ENCODE results near the gene SPDEF.

DNA sequence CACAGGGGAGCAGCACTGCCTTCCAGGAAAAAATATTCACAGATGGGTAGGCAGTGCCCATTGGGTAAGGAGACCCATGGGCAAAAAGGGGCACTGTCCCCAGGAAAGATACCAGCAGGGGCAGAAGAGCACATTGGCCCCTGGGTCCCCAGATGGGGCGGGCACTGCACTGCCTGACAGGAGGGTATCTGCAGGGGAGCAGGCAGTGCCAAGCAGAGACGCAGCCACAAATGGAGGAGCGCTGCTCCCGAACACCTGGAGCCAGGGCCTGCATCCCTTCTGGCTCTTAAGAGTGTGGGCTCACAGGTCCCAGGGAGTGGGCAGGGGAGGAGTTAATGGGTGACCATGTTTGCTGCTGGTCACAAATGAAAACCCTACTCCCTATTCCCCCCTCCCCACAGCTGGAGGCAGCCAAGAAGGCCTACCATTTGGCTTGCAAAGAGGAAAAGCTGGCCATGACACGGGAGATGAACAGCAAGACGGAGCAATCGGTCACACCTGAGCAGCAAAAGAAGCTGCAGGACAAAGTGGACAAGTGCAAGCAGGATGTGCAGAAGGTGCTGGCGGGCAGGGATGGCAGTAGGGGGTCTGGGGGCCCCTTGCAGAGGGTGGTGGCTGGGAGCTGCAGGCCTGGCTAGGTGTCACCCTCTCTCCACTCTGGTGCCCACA lies 27.0 kb downstream of the SPDEF start:
- TF ChIP-seq GLI4 (tag by site-specific recombination; IDR thresholded peaks at IDR 0.05): no peak
- TF ChIP-seq, protein P1, sequence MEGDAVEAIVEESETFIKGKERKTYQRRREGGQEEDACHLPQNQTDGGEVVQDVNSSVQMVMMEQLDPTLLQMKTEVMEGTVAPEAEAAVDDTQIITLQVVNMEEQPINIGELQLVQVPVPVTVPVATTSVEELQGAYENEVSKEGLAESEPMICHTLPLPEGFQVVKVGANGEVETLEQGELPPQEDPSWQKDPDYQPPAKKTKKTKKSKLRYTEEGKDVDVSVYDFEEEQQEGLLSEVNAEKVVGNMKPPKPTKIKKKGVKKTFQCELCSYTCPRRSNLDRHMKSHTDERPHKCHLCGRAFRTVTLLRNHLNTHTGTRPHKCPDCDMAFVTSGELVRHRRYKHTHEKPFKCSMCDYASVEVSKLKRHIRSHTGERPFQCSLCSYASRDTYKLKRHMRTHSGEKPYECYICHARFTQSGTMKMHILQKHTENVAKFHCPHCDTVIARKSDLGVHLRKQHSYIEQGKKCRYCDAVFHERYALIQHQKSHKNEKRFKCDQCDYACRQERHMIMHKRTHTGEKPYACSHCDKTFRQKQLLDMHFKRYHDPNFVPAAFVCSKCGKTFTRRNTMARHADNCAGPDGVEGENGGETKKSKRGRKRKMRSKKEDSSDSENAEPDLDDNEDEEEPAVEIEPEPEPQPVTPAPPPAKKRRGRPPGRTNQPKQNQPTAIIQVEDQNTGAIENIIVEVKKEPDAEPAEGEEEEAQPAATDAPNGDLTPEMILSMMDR (tag by site-specific recombination; IDR thresholded peaks at IDR 0.05): no peak
- no peak for TF ChIP-seq ZNF664 (tag by site-specific recombination; IDR thresholded peaks at IDR 0.05)
- TF ChIP-seq, protein P2, sequence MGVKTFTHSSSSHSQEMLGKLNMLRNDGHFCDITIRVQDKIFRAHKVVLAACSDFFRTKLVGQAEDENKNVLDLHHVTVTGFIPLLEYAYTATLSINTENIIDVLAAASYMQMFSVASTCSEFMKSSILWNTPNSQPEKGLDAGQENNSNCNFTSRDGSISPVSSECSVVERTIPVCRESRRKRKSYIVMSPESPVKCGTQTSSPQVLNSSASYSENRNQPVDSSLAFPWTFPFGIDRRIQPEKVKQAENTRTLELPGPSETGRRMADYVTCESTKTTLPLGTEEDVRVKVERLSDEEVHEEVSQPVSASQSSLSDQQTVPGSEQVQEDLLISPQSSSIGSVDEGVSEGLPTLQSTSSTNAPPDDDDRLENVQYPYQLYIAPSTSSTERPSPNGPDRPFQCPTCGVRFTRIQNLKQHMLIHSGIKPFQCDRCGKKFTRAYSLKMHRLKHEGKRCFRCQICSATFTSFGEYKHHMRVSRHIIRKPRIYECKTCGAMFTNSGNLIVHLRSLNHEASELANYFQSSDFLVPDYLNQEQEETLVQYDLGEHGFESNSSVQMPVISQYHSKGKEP (tag by site-specific recombination; IDR thresholded peaks at IDR 0.05): no peak
- no peak for TF ChIP-seq ZNF274 (IDR thresholded peaks at IDR 0.05; ENCODE audit: low read length)
- TF ChIP-seq ZNF274 (tag by site-specific recombination; IDR thresholded peaks at IDR 0.05; ENCODE audit: borderline replicate concordance): no peak
- TF ChIP-seq TSHZ1 (tag by site-specific recombination; IDR thresholded peaks at IDR 0.05; ENCODE audit: borderline replicate concordance): no peak
- no peak for TF ChIP-seq ZNF121 (tag by site-specific recombination; IDR thresholded peaks at IDR 0.05)
- TF ChIP-seq ZNF138 (tag by site-specific recombination; IDR thresholded peaks at IDR 0.05; ENCODE audit: borderline replicate concordance): no peak
- no peak for TF ChIP-seq ZNF585B (tag by site-specific recombination; IDR thresholded peaks at IDR 0.05)
- no peak for TF ChIP-seq YY1 (tag by site-specific recombination; IDR thresholded peaks at IDR 0.05)
- TF ChIP-seq ATF2 (tag by site-specific recombination; IDR thresholded peaks at IDR 0.05; ENCODE audit: low read depth): no peak
- TF ChIP-seq, protein P3, sequence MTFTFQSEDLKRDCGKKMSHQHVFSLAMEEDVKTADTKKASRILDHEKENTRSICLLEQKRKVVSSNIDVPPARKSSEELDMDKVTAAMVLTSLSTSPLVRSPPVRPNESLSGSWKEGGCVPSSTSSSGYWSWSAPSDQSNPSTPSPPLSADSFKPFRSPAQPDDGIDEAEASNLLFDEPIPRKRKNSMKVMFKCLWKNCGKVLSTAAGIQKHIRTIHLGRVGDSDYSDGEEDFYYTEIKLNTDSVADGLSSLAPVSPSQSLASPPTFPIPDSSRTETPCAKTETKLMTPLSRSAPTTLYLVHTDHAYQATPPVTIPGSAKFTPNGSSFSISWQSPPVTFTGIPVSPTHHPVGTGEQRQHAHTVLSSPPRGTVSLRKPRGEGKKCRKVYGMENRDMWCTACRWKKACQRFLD (tag by site-specific recombination; IDR thresholded peaks at IDR 0.05): no peak

Measured in HEK293 (cell line).